Left hindlimb (tissue), 1 donor: ENCODE results near the gene GAK.

Source experiments
- DNase-seq: peaks from one replicate; pipeline ENCODE4 v3.0.0-alpha.2; 2018

GAK gene

GRCh38 chr4:845836-846251 is 86.3 kb downstream of the GAK start:
- peak; percentile 24 for DNase-seq

- DNase-seq, result peak; percentile 23
Observed at GRCh38 chr4:845233-845835, 86.8 kb downstream of the GAK start.

GRCh38 chr4:844752-845232 is 87.3 kb downstream of the GAK start:
- peak; percentile 12 for DNase-seq

GRCh38 chr4:839675-840443 is 92.3 kb downstream of the GAK start:
- DNase-seq, result no peak

GRCh38 chr4:837772-838171 is 94.3 kb downstream of the GAK start:
- DNase-seq, result no peak

GRCh38 chr4:836750-837301 is 95.3 kb downstream of the GAK start:
- DNase-seq, result no peak

GRCh38 chr4:836003-836511 is 96.1 kb downstream of the GAK start:
- no peak for DNase-seq

GRCh38 chr4:835148-836002 is 96.7 kb downstream of the GAK start:
- DNase-seq, result no peak

- DNase-seq, result no peak
Observed at GRCh38 chr4:834368-835147, 97.6 kb downstream of the GAK start.

- DNase-seq, result no peak
Observed at GRCh38 chr4:833731-834367, 98.3 kb downstream of the GAK start.

GRCh38 chr4:833156-833555 is 99.0 kb downstream of the GAK start:
- DNase-seq, result no peak

GRCh38 chr4:832536-832935 is 99.6 kb downstream of the GAK start:
- no peak for DNase-seq

- no peak for DNase-seq
Observed at GRCh38 chr4:832108-832507, 100.0 kb downstream of the GAK start.

- no peak for DNase-seq
Observed at GRCh38 chr4:831483-831805, 100.7 kb downstream of the GAK start.

- DNase-seq, result no peak
Observed at GRCh38 chr4:830601-831482, 101.3 kb downstream of the GAK start.

GRCh38 chr4:829761-830600 is 102.1 kb downstream of the GAK start:
- DNase-seq, result no peak

GRCh38 chr4:829291-829690 is 102.8 kb downstream of the GAK start:
- no peak for DNase-seq

- DNase-seq, result no peak
Observed at GRCh38 chr4:828641-829271, 103.4 kb downstream of the GAK start.
